Cardiac fibroblast (primary cell): ENCODE measurements around the gene MATCAP1.

ENCODE experiments used
- DNase-seq, 2 donors: peaks; one replicate each; pipeline versions ENCODE4 v3.0.0 to v3.0.0-alpha.2; 2010; ENCODE audit warnings: low read depth in 2 of 2
- H3K4me3 ChIP-seq, 2 donors: replicated peaks in 1 of 2; 1 replicate in 1 of 2; 2 replicates in 1 of 2; pipeline ENCODE4 v1.5.1; 2011; ENCODE audit warnings: low read depth in 2 of 2, low read length in 2 of 2, mild to moderate bottlenecking in 2 of 2, moderate library complexity in 1 of 2
- CTCF ChIP-seq: IDR thresholded peaks from one replicate; pipeline ENCODE4 v1.5.1; 2011; ENCODE audit warnings: low read depth, mild to moderate bottlenecking, low read length, inconsistent platforms

MATCAP1 gene

GRCh38 chr16:67183627-67184452, at the start of gene MATCAP1:
Gene MATCAP1, minus strand, starts transcription at chr16:67183963. Its CDS starts 3,353 bp downstream, at chr16:67180610.
- H3K4me3 ChIP-seq = peak within 1 kb of the TSS; percentile 62 to 77
- DNase-seq = peak; percentile 99
- no peak for TF ChIP-seq CTCF

- no peak overlapping the region for H3K4me3 ChIP-seq
- no peak for DNase-seq
- no peak for TF ChIP-seq CTCF
Measured at GRCh38 chr16:67230809-67231660, 47.3 kb upstream of the MATCAP1 start.

- DNase-seq = no peak
- no peak overlapping the region for H3K4me3 ChIP-seq
- TF ChIP-seq CTCF = no peak
Measured at GRCh38 chr16:67229906-67230808, 46.4 kb upstream of the MATCAP1 start.

GRCh38 chr16:67228905-67229304, 45.1 kb upstream of the MATCAP1 start:
- no peak for TF ChIP-seq CTCF
- no peak for DNase-seq
- no peak overlapping the region for H3K4me3 ChIP-seq

GRCh38 chr16:67228034-67228785, 44.4 kb upstream of the MATCAP1 start:
- no peak for DNase-seq
- peak overlapping the region; percentile 97 to 99 for H3K4me3 ChIP-seq
- TF ChIP-seq CTCF = no peak

GRCh38 chr16:67227567-67227921, 43.8 kb upstream of the MATCAP1 start:
- peak overlapping the region; percentile 97 to 99 for H3K4me3 ChIP-seq
- TF ChIP-seq CTCF = no peak
- DNase-seq = no peak
